GM19452 (cell line): ENCODE results near the gene SLC39A3.

Experiments
- ATAC-seq: cut with Tn5 transposase; IDR thresholded peaks from one replicate; pipeline ENCODE4 v1.9.1; 2021; ENCODE audit not compliant: unreplicated experiment

The SLC39A3 gene

GRCh38 chr19:2750808-2751437, 11.1 kb upstream of the SLC39A3 start:
- ATAC-seq: no peak

- no peak for ATAC-seq
Observed at GRCh38 chr19:2747349-2747748, 7.5 kb upstream of the SLC39A3 start.

GRCh38 chr19:2744113-2744512, 4.3 kb upstream of the SLC39A3 start:
- ATAC-seq: no peak

- ATAC-seq: no peak
Observed at GRCh38 chr19:2743099-2743498, 3.3 kb upstream of the SLC39A3 start.

- ATAC-seq: no peak
Observed at GRCh38 chr19:2740314-2740656, 468 bp upstream of the SLC39A3 start.

GRCh38 chr19:2736550-2737190, 3.1 kb downstream of the SLC39A3 start:
- ATAC-seq: no peak

GRCh38 chr19:2735374-2735773, 4.4 kb downstream of the SLC39A3 start:
- no peak for ATAC-seq

- ATAC-seq: no peak
Observed at GRCh38 chr19:2734589-2735288, 5.1 kb downstream of the SLC39A3 start.

- ATAC-seq: no peak
Observed at GRCh38 chr19:2733930-2734588, 5.8 kb downstream of the SLC39A3 start.

- ATAC-seq: no peak
Observed at GRCh38 chr19:2732883-2733282, 6.9 kb downstream of the SLC39A3 start.

GRCh38 chr19:2732157-2732725, 7.6 kb downstream of the SLC39A3 start:
- ATAC-seq: no peak

- ATAC-seq: no peak
Observed at GRCh38 chr19:2731181-2731995, 8.4 kb downstream of the SLC39A3 start.

GRCh38 chr19:2729943-2730818, 9.6 kb downstream of the SLC39A3 start:
- no peak for ATAC-seq

- ATAC-seq: no peak
Observed at GRCh38 chr19:2728783-2729387, 10.9 kb downstream of the SLC39A3 start.

GRCh38 chr19:2727640-2727944, 12.2 kb downstream of the SLC39A3 start:
- ATAC-seq: no peak

- no peak for ATAC-seq
Observed at GRCh38 chr19:2726904-2727639, 12.7 kb downstream of the SLC39A3 start.

- no peak for ATAC-seq
Observed at GRCh38 chr19:2726160-2726855, 13.5 kb downstream of the SLC39A3 start.

- ATAC-seq: no peak
Observed at GRCh38 chr19:2724148-2724557, 15.7 kb downstream of the SLC39A3 start.
